SIG-M5 treated with dmso at 0.1 percent for 504 hours (cell line): ENCODE results near the gene TMEM238.

ENCODE experiments used
- DNase-seq: peaks from one replicate; lab custom pipeline; 2025; ENCODE audit not compliant: unreplicated experiment; lab: John Stamatoyannopoulos, UW

Gene TMEM238

DNA sequence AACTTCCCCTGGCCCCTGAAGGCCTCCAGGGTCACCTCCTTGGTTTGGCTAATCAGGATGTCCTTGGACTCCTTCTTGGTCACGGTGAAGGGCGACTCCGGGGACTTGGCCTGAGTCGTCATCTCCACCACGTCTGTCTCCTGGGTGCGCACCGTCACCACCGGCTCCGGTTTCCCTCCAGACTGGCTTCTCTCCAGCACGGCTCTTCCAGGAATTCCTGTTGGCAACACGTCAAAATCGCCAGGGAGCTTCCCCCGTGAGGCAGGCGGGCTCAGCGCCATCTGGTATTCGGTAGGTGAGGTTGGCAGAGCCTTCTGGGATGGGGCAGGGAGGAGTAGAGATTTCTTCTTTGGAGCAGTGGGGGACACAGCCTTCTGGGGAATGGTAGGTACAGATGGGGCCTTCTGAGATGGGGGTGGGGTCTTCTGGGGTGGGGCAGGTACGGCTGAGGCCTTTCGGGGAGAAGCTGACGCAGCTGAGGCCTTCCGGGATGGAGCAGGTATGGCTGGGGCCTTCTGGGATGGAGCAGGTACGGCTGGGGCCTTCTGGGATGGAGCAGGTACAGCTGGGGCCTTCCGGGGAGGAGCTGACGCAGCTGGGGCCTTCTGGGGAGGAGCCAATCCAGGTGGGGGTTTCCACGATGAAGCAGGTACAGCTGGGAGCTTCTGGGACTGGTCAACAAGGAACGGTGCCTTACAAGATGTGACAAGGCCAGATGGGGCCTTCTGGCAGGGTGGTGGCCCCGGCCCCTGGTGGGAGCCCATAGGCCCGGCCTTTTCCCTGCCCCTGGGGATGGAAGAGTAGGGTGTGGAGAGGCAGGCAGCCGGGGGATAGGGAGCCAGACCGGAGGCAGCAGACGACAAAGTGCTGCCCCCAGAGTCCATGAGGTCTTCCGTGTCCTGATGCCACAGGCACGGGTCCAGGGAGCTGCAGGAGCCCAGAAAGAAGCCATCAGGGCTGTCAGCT, 24.9 kb downstream of the TMEM238 start:
- DNase-seq = no peak

DNA sequence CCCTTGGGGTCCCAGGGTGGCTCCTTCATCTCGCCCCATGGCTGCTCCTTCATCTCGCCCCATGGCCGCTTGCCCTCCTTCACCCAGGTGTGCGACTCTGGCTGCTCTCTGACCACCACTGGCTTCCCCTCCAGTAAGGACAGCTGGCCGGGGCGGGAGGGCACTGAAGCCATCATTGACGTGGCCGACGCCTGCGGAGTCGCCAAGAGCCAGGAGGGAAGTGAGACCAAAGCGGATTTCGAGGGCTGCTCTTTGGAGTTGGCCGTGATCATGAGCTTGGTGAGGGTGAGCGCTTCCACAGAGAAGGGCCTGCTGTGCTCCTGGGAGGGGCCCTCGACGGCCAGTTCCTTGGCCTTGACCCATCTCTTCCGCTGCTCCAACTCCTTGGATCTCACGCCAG, 25.6 kb downstream of the TMEM238 start:
- DNase-seq = no peak

DNA sequence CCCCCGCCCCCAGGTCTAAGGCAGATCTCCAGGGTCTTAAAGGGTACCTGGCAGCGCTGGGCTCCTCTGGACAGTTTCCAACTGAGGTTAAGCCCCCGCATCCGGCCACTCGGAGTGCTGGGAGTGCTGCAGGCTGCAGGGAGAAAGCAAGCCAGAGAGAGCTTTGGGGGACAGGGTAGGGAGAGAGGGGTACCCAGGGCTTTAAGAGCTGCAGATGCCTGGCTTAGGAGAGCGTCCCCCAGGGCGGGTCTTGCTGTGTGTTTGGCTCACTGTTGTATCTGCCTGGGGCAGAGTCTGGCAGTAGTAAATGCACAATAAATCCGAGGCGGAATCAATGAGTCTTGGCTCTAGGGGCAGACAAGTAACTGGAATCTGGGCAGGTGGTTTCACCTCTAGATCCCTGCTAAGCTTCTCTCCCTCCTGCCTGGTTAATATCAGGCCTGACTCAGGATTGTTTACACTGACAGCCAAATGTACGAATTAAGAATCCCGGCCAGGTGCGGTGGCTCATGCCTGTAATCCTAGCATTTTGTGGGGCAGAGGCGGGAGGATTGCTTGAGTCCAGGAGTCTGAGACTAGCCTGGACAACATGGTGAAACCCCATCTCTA, 28.8 kb downstream of the TMEM238 start:
- no peak for DNase-seq

DNA sequence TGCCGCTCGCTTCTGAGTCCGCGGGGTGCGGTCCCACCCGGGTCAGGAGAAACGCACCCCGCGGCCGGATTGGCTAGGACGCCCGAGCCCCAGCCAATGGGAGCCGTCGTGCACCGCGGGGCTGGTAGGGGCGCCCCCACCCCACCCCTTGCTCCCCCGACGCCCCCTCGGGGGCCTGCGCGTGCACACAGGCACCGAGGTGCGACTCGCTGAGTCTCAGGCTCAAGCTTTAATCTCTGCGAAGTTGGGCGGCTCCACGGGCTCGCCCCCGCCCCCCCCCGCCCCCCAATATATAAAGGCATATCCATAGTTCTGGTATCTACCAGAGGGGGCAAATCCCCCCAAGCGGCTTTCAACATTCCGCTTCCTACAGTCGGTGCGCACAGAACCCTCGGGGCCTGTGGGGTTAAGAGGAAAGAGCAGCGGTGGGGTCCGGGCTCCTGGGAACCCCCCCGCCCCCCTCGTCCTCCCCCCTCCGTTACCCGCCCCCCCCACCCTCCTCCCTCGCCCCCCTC, 29.3 kb downstream of the TMEM238 start, which contains the start of gene COX6B2:
TSS of gene COX6B2 (minus strand) at position 22 of the 515 bp plus-strand sequence. CDS start 198 bp downstream, outside the sequence.
- DNase-seq = no peak

DNA sequence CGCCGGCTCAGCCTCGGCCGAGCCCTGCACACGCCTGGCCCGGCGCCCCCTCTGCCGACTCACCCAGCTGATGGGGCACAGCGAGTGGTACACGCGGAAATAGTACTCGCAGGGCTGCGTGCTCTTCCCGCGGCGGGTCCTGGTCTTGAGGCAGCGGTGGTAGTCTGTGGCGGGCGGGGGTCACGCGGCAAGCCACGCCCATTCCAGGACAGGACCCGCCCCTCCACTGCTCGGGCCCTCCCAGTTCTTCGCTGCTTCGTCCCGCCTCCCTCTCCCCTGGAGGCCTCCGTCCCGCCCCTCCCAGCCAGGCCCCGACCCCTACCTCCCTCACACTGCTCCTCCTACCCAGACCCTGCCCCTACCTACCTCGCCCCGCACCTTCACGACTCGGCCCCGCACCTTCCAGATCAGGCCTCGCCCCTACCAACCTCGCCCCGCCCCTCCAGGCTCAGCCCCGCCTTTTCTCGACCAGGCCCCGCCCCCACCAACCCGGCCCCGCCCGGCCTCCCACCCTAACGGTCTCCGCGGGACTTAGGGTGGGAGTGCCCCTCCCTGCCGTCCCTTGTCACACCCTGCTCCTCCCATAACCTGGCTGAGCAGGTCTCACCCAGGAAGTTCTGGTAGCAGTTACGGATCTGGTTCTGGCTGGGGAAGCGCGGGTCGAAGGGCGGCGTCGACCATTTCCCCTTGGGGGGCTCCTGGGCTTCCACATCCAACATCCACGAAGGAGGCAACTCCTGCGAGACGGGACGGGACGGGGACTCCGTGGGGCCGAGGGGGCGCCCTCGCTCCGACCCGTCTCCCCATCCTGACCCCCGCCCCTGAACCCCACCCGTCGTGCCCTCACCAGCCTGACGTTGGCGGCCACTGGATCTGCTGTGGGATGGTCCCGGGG, 30.0 kb downstream of the TMEM238 start:
- peak; percentile 41 for DNase-seq

DNA sequence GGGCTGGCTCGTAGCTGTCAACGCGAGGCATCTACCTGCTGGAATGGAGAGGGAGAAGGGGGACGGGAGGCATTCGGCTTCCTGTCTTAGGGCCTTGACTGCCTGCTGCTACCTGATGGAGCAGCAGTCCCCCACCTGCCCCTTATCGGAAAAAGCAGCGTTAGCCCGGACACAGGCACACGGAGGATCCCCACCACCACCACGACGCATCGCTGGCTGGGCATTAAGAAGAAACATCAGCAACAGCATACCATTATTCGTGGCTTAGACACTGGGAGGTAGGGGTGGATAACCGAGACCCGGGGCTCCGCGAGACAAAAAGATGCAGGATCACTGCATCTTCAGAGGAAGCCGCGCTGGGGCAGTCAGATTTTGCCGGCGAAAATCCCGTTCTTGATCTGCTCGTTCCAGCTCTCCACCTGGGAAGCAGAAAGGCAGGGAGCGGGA, 30.7 kb downstream of the TMEM238 start:
- no peak for DNase-seq

DNA sequence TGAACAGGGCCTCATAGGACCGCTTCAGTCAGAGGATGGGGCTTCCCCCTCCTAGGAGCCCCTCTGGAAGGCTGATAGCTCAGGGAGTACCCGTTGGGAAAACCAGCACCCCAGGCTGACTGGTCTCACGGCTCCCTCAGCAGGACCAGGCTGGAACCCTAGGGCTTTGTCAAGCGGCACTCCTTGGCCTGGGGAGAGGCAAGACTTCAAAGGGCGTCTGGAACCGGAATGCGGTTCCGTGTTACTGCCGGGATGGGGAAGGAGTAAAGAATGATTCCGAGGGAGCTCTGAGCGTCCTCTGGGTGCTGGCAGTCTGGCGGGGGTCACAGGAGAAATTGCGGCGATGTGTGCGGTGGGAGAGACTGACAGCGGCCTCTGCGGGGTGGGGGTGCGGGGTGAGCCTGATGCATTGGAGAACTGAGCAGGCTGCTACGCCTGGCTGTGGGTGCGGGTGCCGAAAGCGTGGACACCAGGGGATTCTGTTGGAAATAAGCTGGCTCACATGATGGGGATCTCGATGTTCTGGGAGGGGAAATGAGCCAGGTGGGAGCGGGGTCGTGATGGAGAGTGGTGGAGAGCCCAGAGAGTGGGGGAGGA, 31.4 kb downstream of the TMEM238 start:
- DNase-seq = no peak

DNA sequence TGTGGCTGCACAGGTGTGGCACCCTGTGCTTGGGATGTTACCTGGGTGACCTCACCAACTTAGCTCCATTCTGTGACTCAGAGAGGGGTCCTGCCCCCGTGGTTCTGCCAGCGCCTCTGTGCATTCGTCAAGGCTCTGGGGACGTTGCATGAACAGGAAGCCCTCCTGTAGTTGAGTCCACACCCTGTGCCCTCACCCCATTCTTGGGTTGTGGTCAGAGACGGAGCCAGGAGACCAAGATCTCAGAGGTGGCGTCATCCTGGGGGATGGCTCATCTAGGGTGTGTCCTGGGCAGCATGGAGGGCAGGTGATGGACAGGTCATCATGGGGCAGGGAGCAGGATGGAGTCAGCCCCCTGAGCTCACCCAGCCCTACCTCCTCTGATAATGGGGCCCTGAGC, 32.1 kb downstream of the TMEM238 start:
- DNase-seq = no peak

DNA sequence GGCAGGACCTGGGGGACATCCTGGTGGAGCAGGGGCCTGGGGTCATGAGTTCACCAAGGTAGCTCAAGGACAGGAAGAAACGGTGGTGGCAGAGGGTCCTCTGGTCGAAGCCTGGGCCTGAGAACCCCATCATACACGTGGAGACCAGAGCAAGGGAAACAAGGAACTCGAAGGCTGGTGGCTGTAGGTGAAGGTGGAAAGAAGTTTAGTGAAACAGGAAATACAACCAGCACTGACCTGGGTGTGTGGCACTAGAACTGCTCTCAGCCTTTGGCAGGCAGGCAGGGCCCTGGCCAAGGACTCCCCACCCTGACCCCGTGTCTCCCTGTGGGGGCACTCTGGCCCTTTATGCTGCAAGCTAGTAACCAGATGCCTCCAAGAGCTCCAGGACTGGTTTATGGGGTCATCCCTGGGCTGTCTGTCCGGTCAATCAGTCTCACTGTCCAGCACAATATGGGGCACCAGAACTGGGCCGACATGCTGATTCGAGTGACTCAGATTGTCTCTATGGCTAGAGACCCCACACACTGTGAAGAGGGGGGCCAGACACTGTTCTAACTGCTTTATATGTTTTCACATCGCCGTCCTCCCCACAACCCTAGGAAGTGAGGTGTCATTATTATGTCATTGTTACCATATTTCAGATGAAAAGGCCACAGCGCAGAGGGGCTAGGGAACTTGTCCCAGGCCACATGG, 33.3 kb downstream of the TMEM238 start:
- DNase-seq = no peak

DNA sequence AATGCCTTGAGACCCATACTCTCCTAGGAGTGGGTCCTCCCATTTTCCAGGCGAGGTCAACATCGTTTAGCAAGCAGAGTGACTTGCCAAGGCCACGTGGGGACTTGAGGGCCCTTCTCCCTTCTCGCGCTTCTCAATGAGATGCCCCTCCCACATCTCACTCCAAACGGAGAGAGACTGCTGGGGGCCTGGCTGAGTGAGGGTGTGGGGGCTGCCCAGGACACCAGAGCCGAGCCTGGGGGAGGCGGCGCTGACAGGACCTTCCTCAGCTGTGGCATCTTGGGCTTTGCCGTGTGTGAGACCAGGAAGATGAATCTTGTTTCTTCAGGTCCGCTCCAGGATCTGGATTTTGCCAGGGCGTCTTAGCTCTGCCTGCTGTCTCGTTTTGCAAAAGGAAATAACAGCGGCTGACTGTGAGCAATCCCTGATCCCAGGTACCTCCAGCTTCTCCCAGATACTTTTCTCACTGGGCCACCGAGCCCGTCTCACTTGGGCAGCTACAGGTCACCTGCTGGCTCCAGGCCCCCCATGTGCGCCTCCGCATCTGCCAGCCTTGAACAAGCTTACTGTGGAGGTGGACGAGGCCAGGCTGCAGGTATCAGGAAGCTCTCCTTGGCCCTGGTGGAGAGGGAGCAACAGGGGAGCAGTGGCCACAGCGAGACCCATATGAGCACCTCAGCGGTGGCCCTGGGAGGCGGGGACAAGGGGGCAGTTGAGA, 35.6 kb downstream of the TMEM238 start:
- no peak for DNase-seq

DNA sequence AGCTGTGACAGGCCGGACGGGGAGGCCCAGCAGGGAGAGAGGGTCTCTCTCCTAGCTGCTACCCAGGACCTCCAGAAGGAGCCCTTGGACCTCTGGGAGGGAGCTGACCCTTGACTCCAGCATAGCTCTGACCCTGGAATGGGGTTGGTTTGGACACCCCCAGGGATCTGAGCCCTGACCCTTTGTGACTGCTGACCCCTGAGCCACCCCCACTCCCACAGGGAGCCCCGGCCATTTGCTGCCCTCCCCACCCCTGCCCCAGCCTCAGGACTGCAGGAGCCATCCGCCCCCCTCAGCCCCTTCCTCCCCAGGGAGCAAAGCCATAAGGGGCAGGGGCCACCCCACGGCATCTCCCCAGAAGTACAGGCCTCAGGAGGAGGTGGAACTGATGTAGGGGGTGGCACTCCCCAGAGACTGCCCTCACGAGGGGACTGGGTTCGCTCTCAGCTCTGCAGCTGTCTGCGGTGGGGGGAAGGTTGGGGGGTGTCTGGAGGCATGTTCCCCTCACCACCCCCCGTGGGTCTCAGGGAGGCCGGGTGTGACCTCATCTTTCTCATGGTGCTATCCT, 36.6 kb downstream of the TMEM238 start:
- no peak for DNase-seq

DNA sequence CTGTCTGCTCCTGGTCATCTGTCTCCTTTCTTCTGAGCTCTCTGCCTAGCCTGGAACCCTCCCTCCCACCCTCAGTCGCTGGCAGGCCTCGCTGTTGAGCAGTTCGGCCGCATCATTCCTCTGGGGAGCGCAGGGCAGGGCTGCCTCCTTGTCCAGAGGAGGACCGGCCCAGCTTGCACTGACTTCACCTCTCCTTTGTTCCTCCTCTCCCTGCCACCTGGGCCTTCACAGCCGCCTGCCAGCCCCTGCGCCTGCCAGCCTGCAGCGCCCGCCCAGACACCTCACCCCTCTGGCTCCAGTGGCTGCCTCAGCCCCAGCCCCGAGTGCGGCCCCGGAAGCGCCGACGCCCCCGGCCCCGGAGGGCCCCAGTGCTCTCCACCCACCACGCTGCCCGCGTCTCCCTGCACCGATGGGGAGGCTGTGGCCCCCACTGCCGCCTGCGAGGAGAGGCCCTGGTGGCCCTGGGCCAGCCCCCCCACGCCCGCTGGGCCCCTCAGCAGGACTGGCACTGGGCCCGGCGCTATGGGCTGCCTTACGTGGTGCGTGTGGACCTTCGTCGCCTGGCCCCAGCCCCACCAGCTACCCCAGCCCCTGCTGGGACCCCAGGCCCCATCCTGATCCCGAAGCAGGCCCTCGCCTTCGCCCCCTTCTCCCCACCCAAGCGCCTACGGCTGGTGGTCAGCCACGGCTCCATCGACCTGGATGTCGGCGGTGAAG, 37.2 kb downstream of the TMEM238 start:
- no peak for DNase-seq

DNA sequence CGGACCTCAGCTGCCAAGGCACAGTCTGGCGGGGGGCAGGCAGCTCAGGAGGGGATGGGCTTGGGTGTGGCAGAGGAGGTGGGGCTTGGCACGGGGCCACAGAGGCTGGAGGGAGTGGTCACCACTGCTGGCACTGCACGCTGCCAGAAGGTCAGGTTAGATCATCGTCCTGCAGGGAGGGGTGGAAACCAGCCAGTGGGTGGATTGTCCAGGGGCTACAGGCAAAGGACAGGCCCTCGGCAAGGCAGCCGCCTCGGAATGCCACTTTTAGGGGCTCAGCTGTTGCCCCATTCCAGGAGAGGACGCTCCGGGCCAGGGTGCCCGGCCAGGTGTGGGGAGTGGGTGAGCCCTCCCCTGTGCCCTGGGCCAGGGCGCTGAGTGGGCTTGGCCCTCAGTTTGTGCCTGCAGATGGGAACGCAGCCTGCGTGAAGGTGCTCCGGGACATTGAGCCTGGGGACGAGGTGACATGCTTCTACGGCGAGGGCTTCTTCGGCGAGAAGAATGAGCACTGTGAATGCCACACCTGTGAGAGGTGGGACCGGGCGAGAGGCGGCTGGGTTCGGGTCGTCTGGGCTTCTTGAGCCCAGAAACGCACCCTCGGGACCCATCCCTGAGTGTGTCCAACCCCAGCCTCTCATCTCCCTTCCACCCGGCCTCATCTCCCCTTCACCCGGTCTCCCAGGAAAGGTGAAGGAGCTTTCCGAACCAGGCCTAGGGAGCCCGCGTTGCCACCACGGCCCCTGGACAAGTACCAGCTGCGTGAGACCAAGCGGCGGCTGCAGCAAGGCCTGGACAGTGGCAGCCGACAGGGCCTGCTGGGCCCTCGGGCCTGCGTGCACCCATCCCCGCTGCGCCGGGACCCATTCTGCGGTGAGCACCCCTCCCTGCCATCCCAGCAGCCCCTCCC, 38.0 kb downstream of the TMEM238 start:
- no peak for DNase-seq

DNA sequence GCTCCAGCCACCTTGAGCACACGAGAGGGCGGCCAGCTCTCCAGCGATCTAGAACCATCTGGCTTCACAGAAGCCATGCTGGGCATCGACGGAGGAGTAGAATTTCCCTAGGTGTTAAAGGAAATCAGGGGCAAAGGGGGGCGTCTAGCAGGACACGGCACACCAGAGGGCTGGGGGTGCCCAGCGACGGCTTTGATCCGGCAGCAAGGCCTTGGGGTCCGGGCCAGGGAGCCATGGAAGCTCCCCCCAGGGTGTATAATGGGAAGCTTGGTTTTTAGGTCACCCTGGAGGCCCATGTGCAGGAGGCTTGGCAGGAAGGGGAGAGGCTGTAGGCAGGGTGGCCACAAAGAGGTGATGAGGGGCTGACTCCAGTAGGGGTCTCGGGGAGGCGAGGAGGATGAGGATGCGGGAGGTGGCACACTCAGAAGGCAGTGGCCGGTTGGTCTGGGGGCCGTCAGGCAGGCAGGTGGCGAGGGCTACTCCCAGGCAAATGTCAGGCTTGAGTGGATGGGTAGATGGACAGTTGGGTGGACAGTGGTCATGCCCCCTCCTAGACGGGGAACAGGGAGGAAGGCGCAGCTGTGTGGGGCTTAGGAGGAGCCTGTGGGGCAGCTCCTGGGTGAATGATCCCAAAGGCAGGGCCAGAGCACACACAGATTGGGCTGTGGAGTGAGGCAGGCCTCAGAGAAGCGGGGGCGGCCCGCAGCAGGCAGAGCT, 38.8 kb downstream of the TMEM238 start:
- no peak for DNase-seq

DNA sequence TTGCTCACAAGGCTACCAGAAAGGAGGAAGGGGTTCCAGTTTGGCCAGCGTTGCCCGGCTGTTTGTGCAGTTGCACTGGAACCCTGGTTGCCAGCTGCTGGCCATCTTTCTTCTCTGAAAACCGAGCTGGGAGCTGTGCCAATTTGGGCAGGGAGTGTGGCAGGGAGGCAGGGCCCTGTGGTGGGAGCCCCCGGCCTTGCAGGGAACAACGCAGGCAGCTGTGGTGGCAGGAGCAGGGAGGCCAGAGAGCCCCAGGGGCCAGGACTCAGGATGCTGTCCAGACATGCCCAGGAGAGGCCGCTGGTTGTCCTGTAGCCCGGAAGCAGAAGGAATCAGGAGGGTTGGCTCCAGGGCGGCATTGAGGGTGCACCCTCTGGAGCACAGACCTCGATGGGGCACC, 39.6 kb downstream of the TMEM238 start:
- no peak for DNase-seq

DNA sequence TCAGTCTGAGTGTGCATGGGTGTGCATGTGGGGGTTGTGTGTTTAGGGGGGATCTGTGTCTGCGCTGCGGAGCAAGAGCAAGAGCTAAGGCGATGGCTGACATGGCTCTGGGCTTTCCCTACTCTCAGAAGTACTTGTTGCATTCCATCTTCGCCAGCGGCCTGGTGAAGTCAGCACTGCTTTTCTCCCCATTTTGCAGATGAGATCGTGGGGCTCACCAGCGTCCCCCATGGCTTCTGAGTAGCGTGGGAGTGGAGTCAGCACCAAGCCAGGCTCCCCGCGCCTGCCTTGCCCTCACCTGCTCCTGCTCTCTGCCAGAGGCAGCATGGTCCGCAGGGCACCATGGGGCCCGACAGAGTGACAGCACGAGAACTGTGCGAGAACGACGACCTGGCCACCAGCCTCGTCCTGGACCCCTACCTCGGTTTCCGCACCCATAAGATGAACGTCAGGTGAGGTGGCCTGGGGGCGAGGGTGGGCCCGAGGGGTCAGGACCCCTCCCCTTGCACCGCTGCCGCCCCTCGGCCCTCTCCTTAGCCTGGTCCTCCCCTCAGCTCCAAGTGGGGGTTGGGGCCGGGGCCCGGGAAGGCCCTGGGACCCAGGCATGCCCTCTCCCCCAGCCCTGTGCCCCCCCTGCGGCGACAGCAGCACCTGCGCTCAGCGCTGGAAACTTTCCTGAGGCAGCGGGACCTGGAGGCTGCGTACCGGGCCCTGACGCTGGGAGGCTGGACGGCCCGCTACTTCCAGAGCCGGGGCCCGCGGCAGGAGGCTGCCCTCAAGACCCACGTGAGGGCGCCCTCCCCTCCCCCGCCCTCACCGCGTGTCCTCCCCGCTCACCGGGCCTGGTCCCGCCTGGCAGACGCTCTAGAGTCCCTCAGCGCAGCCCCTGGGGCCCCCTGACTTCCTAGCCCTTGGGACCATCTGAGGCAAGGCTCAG, 42.2 kb downstream of the TMEM238 start:
- DNase-seq = no peak
